ENCODE results near the gene SFXN5.

The SFXN5 gene

GRCh38 chr2:72992734-72993102 lies 78.8 kb downstream of the SFXN5 start:
- no peak for DNase-seq

DNA sequence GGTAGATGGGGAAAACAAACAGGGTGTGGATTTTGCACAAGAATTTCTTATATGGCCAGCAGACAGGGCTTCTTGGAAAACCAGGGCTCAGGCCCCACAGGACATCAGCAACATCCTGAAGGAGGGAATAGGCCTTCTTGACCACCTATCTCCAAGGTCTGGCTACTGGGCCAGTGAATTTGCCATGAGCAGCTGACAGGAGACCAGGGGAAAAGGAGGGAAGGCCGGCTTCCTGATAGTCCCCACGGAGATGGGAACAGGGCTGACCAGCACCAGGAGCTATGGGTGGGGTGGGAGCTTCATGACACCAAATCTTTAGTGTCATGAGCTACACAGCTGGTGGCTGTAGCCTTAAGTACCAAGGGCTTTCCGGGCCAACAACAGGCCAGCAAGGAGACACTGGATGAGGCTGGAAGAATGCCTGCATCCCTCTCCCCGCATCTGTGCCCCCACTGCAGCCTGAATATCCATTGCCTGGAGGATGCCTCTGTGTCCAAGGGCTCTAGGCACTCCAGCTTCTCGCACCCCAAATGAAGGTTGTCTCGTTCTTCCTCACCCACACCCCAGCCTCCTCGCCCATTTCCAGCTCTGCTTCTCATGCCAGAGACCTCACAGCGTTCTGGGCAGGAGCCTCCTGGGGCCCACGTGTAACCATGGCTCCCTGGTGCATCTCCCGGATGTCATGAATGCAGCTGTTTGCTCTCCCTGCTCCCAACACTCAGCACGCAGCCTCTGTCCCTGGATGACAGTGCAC lies 79.4 kb downstream of the SFXN5 start:
- DNase-seq: no peak

- DNase-seq: no peak
These were observed 80.1 kb downstream of the SFXN5 start for GRCh38 chr2:72991439-72991725.

DNA sequence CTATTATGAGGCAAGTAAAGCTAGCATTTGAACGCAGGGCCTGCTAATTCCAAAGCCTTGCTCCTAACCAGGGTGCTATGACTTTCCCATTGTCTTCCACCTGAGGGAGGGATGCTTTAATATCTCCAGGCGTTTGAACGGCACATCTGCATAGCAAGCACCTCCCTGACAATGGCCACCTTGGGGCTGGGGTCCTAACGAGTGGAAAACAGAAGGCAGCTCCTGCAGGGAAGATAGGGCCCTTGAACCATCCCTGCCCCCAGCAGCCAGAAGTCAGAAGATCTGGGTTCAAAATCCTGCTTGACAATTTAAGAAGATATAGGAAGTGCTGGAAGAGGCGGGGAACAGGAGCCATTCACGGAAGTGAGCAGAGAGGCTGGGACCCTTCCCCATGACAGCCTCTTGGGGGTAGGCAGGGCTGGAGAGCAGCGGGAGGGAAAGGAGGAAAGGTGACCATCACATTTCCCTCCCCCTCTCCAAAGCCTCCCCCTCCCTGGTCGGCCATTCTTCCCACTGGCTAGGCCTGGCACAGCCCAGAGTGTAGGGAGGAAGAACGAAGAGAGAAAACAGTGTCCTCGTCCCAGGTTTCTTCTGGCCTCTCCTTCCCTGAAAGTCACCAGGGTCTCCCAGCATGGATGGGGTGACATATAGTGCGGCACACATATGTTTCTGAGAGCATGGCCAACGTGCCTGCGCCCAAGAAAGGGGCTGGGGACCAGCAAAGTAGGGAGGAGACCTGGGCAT lies 80.6 kb downstream of the SFXN5 start:
- DNase-seq: no peak

DNA sequence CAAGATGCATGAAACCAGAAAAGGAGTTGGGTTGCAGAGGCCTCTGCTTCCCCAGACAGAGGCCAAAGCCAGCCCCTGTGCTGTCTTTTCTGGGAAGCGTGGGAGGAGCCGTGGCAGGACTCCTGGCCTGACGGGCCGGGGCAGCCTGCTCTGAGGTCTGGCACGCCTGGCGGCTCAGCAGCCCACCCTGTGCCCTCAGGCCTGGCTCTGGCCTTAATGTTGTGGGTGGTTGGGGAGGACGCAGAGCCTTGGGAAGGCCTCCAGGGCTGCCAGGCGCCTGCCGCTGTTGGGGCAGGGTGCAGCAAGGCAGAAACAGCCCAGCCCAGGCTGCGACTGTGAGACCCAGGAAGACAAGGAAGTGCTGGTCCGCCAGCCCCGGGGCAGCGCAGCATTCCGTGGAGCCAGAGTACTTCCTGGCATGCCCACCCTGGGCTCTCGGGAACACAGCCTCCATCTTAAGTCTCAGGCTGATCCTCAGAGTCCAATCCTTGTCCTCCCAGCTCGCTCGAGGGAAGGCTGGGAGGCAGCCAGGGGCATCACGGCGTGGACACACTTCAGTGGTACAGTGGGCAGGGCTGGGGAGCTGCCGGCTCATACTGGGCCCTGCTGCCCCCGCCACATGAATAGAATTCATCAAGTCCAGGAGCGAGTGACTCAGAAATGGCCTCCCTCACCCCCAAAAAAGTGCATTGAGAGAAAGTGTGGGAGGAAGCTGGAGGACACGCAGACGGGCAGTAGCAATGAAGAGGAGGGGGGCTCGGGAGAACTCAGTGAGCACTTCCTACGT lies 81.5 kb downstream of the SFXN5 start:
- DNase-seq: no peak

- DNase-seq: no peak
These were observed 82.7 kb downstream of the SFXN5 start for GRCh38 chr2:72988726-72989273.

DNA sequence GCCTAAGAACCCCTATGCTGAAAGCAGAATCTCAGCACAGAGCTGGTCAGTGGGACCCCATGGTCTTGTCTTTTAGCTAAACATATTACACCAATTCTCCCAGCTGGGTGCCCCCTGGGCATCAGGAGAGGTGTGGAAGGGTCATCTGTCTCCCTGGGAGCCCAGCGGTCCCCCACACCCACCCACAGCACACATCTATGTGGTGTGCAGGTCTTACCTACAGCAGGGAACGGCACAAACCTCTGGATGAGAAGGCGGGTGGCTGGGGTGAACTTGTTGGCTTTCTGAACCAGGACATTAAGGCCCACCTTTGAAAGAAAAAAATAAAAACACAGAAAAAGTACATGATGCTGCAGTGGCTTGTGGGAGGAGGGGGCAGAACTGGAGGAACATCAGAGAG lies 83.5 kb downstream of the SFXN5 start:
- no peak for DNase-seq

DNA sequence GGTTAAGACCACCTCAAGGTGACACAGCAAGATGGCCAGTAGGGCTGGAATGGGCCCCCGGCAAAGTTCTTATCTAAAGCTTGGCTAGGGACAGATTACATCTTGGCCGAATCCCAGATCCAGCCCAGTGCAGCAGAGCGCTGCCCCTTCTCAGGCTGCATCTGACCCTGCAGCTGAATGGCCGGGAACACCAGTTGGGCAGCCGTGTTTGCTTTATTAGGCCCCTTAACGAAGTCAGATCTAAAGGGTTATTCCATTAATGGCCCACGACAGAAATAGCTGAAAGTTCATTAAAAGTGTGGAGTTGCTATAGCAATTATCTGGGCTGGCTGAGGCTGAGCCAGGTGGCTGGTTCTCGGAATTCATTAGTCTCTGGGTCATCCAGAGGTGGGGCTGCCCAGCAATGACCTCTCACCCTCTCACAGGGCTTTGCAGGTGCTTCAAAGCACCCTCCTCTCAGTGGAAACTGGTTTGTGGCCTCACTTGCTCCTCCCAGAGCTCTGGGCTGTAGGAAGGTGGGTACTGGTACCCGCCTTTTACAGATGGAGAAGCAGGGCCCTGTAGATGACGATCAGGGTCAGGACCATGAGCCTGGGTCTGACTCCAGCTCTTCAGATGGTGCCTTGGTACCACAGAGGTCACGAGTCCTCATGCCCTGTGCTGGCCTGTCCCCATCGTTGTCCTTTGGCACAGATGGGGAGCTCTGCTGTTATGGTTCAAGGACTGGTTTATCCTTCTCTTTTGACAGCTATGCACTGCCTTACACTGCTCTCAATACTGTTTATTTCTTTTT lies 85.4 kb downstream of the SFXN5 start:
- DNase-seq: no peak

- DNase-seq: no peak
These were observed 86.4 kb downstream of the SFXN5 start for GRCh38 chr2:72985136-72985535.

DNA sequence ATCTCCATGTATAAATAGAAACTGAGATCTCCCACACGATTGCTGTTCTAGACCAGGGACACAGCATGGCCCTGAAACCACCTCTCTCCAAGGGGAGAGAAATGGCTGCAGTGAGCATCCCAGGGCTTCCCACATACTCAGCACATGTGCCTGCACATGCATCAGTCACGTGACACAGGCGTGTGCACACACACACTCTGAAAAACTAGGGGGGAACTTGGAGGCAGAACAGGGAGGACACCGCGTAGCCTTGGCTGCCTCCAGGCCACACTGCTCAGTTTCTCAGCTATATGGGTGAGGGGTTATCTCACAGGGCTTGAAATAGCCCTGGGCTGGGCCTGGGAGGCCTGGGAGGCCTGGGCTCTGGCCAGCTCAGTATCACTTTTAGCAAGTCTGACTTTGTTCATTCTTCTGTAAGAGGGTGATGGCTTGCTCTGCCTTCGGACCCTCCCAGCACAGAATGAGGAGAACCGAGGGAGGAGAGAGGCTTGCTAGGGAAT lies 87.3 kb downstream of the SFXN5 start:
- no peak for DNase-seq

DNA sequence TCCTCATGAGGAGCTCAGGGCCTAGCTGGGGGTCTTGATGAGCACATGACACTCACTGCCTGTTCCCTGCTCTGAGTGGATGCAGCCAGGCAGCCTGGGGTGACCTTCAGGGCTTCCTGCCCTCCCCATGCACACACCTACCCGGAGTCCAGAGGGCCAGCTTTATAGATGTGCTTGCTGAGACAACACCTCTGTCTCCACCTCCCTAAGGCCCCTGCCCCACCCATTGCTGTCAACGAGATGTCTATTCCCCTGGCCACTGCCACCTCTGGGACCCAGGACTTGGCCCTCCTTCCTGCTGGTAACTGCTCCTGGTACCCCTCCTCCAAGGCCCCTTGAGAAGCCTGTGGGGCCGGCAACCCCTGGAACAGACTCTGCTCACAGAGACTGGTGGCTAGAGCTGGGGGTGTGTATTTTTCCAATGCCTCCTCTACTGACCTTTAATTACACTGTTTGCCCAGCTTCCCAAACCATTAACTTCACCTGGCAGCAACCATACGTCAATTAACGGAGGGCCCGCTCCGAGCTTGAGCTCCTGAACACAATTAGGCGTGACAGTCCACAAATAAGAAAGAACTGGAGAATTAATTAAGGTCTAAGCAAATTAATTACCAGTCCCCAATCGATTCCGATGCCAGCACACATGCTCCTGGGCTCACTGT lies 87.9 kb downstream of the SFXN5 start:
- DNase-seq: no peak

- DNase-seq: no peak
These were observed 88.6 kb downstream of the SFXN5 start for GRCh38 chr2:72982781-72983499.

DNA sequence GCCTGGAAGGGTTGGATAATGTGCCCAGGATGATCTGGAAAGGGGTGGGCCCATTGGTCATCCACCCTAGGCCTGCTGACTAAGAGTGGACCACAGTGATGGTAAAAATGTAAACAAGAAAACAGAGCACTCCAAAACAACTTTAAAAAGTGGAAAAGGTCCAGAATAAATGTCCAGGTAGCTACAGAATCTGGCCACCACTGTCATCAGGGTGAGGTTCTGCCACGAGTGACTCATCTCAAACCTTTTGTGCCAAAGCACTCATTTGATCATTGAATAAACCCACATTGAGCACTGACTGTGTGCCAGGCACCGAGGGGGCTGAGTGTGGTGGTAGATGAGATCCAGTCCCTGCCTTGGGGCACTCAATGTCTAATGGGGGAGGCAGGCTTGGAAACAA lies 89.3 kb downstream of the SFXN5 start:
- DNase-seq: no peak

- no peak for DNase-seq
These were observed 90.0 kb downstream of the SFXN5 start for GRCh38 chr2:72981536-72981935.

DNA sequence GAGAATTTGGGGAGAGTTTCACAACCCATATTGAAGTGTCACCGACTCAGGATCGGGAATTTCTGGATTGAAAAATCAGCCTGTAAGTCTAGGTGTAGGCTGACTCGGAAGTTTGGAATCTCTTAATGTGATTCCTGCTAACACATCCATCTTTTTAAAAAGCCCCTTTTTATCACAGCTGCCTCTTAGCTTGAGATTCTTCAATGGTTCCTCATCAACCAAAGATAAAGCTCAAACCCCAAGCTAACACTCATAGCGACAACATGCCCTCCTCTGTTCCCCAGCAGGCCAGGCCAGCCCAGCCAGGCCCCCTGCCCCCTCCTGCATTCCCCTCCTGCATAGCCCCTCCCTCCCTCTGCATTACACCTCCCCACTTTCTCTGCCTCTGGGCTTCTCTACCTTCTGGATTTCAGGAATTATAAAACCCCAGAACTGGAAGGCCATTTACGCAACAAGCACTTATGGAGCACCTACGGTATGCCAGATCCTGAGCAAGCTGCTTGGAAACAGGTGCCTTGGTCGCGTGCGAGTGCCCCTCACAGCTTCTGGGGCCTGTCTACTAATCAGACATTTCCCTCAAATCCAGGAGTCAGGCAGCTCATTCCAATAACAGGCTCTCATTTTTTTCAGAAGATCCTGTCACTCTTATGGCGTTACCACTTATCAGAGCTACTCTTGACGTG lies 90.8 kb downstream of the SFXN5 start:
- no peak for DNase-seq

GRCh38 chr2:72979896-72980295 lies 91.6 kb downstream of the SFXN5 start:
- DNase-seq: no peak

GRCh38 chr2:72975017-72975416 lies 96.5 kb downstream of the SFXN5 start:
- DNase-seq: no peak

DNA sequence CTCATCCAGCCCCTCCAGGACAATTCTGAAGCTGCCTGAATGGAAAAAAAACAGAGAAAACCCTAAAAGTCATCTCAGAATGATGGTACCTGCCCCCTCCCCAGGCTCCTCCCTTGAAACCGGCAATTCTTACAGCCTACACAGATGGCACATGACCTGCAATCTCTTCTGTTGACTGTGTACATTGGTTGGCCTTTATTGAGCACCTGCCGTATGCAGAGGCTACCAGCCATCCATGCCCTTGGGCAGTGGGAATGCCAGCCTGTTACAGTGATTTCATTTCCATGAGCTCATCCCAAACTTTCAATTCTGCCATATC lies 97.1 kb downstream of the SFXN5 start:
- DNase-seq: no peak

DNA sequence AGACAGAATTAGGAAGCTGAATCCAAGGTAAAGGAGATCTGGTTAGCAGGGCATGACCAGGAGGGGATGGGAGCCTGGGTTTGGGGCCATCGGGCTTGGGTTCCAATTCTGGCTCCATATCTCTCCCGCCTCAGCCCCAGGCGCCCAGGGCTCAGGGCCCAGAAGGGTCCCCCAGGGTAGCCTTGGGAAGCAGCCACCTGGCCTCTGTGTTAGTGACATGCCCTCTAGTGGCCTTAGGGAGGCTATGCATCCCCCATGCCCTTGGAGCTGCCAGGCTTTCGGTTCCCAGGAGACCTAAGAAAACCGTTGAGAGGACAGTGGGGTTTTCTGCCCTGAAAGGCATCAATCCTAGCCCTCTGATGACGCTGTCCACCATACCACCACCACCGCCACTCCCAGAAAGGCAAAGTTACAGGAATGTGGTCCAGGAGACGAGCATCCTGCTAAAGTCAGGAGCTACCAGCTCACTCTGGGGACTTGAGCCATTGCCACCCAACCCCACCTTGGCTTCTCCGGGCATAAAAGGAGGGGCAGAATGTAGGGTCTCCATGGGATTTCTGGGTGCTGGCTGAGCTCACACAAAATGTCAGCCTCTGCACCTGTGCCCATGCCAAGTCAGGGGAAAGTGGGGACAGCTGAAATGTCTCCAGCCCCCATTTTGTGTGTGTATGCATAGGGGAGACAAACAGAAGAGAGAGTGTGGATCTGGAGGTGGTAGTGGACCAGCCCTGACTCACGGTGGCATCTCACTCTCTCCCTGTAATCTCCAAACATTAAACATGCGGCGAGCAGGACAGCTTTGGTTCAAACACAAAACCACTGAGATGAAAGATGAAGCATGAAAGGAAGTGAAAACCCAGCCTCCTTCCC lies 97.7 kb downstream of the SFXN5 start:
- DNase-seq: peak; percentile 75

GRCh38 chr2:72973137-72973535 lies 98.4 kb downstream of the SFXN5 start:
- no peak for DNase-seq

All from DMS53 (cell line).